ENCODE measurements around the gene FAM136A.
"Not testable (repeated sequence)": the region's sequence is repeated elsewhere in the genome, so short reads cannot be mapped to it uniquely, and the experiment has no call there.

FAM136A gene

DNA sequence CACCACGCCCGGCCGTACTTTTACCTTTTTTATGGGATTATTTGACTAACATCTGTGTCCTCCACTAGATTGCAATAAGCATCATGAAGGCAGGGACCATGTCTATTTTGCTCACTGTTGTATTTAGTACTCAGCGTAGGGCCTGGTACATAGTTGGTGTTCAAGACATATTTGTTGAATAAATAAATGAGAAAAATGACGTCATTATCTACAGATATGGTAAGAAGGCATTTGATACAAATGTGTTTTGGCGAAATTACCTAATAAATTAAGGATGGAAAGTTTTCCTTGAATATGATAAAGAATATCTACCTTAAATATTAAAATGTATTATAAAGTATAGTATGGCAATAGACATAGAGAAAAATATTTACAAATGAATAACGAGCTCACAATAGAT is 24.0 kb upstream of the FAM136A start:
- H3K4me1 ChIP-seq (ENCODE audit: control insufficient read depth, insufficient read depth, low read length): no peaks in the 10 kb centered on the region
- H3K4me3 ChIP-seq (ENCODE audit: low read length): no peak overlapping the region
- H3K9me3 ChIP-seq (ENCODE audit: control insufficient read depth, low read length): no peaks in the 10 kb centered on the region
- H3K36me3 ChIP-seq (ENCODE audit: control insufficient read depth, insufficient read depth, low read length, severe bottlenecking): no peaks in the 10 kb centered on the region
- no peak overlapping the region for H3K9ac ChIP-seq (ENCODE audit: low read length)
- H3K27me3 ChIP-seq (replicated peaks; ENCODE audit: control insufficient read depth, insufficient read depth, low read length): peaks cover 19% of the 10 kb centered on the region
- DNase-seq (ENCODE audit: low read depth): no peak

DNA sequence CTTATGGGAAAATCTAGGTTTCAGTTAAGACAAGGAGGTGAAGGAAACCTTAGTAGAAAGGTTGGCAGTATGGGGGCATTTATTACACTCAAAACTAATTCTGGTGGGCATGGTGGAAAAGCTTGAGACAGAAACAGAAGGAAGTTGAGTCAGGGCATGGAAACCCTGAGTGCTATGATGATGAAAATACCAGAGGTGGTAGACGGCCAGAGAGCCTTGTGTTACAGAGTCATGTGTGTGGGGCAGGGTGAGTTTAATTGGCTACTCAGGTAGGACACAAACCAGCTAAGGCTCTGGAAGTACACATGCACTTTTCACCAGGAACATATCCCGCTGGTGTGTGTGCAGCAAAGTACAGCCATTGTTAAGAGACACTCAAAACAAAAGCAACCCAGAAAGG is 20.7 kb upstream of the FAM136A start:
- Histone ChIP-seq H3K9me3 (ENCODE audit: control insufficient read depth, low read length) (no peaks in the 10 kb centered on the region), H3K4me1 (ENCODE audit: control insufficient read depth, insufficient read depth, low read length) (no peaks in the 10 kb centered on the region), H3K27me3 (replicated peaks; ENCODE audit: control insufficient read depth, insufficient read depth, low read length) (peaks cover 27% of the 10 kb centered on the region), H3K36me3 (ENCODE audit: control insufficient read depth, insufficient read depth, low read length, severe bottlenecking) (no peaks in the 10 kb centered on the region), H3K9ac (ENCODE audit: low read length) (no peak overlapping the region), H3K4me3 (ENCODE audit: low read length) (no peak overlapping the region)
- no peak for DNase-seq (ENCODE audit: low read depth)

DNA sequence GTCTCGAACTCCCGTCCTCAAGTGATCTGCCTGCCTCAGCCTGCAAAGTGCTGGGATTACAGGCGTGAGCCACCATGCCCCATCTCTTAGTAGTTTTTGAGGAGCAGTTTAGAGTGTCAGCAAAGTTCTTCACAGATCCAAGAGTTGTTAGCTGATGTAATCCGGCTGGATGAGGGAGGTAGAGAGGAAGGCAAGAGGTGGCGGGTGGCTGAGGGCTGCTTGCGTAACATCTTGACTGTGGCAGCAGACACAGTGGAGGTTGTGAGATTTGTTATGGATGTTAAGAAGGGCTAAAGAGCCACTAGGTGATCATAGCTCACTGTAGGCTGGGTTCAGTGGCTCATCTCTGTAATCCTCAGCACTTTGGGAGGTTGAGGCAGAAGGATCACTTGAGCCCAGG is 19.5 kb upstream of the FAM136A start:
- Histone ChIP-seq H3K9ac (ENCODE audit: low read length) (no peak overlapping the region), H3K4me1 (ENCODE audit: control insufficient read depth, insufficient read depth, low read length) (no peaks in the 10 kb centered on the region), H3K36me3 (ENCODE audit: control insufficient read depth, insufficient read depth, low read length, severe bottlenecking) (no peaks in the 10 kb centered on the region), H3K9me3 (ENCODE audit: control insufficient read depth, low read length) (no peaks in the 10 kb centered on the region), H3K4me3 (ENCODE audit: low read length) (no peak overlapping the region), H3K27me3 (replicated peaks; ENCODE audit: control insufficient read depth, insufficient read depth, low read length) (peaks cover 38% of the 10 kb centered on the region)
- peak; percentile 7 for DNase-seq (ENCODE audit: low read depth)

DNA sequence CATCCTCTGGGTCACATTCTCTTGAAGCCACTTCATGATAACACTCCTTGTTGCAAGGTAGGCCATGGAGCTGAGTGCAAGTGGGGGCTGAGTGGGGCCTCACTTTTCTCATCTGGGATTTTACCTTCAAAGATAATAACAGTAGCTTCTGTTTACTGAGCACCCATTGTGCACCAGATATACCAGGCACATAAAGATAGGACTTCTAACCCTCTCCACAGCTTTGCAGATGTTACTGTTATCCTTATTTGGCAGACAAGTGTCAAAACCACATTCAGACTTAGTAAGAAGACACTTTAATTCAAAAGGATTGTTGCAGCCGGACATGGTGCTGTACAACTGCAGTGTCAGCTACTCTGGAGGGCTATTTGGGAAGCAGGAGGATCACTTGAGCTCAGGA is 12.8 kb upstream of the FAM136A start:
- H3K9ac ChIP-seq (ENCODE audit: low read length): no peak overlapping the region
- H3K36me3 ChIP-seq (ENCODE audit: control insufficient read depth, insufficient read depth, low read length, severe bottlenecking): no peaks in the 10 kb centered on the region
- DNase-seq (ENCODE audit: low read depth): no peak
- no peaks in the 10 kb centered on the region for H3K4me1 ChIP-seq (ENCODE audit: control insufficient read depth, insufficient read depth, low read length)
- H3K4me3 ChIP-seq (ENCODE audit: low read length): no peak overlapping the region
- H3K27me3 ChIP-seq (replicated peaks; ENCODE audit: control insufficient read depth, insufficient read depth, low read length): peaks cover 39% of the 10 kb centered on the region
- peaks cover 4% of the 10 kb centered on the region for H3K9me3 ChIP-seq (ENCODE audit: control insufficient read depth, low read length)

DNA sequence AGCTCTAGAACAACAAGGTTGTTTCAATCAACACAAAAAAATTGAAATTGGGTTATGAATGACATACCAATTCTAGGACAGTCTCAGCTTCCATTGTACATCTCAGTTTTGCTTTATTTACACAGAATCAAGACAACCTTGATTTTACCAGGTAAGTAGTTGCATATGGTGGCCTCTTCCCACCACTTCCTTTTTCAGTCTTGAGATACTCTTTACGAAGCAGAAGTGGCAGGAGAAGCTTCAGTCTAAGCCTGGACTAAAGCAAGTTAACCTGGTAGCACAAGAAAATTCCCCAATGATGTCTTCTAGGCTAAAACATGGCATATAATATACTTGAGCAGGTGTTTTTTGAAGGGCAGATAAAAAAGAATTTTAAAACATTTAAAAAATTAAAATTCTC is 10.7 kb upstream of the FAM136A start:
- no peak overlapping the region for H3K4me3 ChIP-seq (ENCODE audit: low read length)
- H3K36me3 ChIP-seq (ENCODE audit: control insufficient read depth, insufficient read depth, low read length, severe bottlenecking): no peaks in the 10 kb centered on the region
- no peaks in the 10 kb centered on the region for H3K4me1 ChIP-seq (ENCODE audit: control insufficient read depth, insufficient read depth, low read length)
- H3K27me3 ChIP-seq (replicated peaks; ENCODE audit: control insufficient read depth, insufficient read depth, low read length): peaks cover 24% of the 10 kb centered on the region
- no peak overlapping the region for H3K9ac ChIP-seq (ENCODE audit: low read length)
- H3K9me3 ChIP-seq (ENCODE audit: control insufficient read depth, low read length): peaks cover 4% of the 10 kb centered on the region
- no peak for DNase-seq (ENCODE audit: low read depth)

DNA sequence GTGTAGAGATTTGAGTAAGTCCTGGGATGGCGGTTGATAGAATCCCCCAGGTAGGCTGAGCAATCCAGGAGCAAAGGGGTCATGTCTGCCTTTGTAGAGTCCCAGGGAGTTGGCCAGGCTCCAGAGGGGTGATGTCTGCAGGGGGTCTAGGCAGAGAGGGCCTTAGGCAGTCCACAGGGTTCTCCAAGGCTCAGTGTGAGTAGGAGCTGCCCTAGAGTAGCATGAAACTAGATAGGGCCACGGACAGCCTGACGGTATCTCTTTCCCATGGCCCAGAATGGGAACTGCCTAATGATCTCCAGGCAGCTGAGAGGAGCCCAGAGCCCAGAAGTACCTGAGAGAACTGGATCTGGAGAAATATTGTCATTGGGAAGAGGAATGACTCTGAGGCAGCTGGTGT is 9.0 kb upstream of the FAM136A start:
- no peaks in the 10 kb centered on the region for H3K4me1 ChIP-seq (ENCODE audit: control insufficient read depth, insufficient read depth, low read length)
- H3K27me3 ChIP-seq (replicated peaks; ENCODE audit: control insufficient read depth, insufficient read depth, low read length): peaks cover 11% of the 10 kb centered on the region
- H3K9ac ChIP-seq (ENCODE audit: low read length): no peak overlapping the region
- no peak for DNase-seq (ENCODE audit: low read depth)
- H3K9me3 ChIP-seq (ENCODE audit: control insufficient read depth, low read length): peaks cover under 1% of the 10 kb centered on the region
- H3K4me3 ChIP-seq (ENCODE audit: low read length): no peak overlapping the region
- H3K36me3 ChIP-seq (ENCODE audit: control insufficient read depth, insufficient read depth, low read length, severe bottlenecking): no peaks in the 10 kb centered on the region

DNA sequence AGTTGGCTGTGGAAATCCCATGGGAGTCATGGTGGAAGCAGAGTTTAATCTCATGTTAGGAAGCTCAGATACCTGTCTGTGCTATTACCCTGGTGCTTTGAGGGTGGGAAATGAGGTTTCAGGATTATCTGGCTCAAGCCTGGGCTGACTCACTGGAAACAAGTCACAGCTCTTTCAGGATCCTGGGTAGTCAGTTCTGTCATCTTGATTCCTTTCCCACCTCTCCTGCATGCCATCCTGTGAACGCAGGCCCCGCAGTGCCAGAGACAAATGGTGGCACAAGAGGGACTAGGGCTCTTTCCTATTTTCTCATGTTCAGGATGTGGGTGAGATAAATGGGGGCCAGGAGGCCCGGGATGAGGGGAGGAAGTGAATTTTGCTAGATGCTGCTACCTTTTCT is 3.7 kb upstream of the FAM136A start:
- H3K27me3 ChIP-seq (replicated peaks; ENCODE audit: control insufficient read depth, insufficient read depth, low read length): peaks cover 4% of the 10 kb centered on the region
- H3K9ac ChIP-seq (ENCODE audit: low read length): no peak overlapping the region
- DNase-seq (ENCODE audit: low read depth): no peak
- H3K9me3 ChIP-seq (ENCODE audit: control insufficient read depth, low read length): no peaks in the 10 kb centered on the region
- H3K4me3 ChIP-seq (ENCODE audit: low read length): no peak overlapping the region
- H3K4me1 ChIP-seq (ENCODE audit: control insufficient read depth, insufficient read depth, low read length): peaks cover 5% of the 10 kb centered on the region
- no peaks in the 10 kb centered on the region for H3K36me3 ChIP-seq (ENCODE audit: control insufficient read depth, insufficient read depth, low read length, severe bottlenecking)

DNA sequence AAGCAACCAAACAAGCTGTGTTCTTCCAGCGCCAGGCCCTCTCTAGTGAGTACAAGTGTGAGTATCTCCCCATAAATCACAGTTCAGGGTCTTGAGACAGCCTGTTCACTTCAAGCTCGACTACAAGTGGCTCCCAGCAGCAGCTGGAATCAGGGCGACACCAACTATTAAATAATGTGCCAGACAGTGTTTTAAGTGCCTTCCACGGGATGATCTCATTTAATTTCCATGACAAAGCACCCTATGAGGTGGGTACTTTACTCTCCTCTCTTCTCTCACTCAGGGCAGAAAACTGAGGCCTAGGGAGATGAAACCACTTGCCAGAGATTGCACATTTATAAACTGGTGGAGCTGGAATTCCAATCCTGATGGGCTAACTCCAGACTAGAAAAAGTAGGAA is 2.6 kb upstream of the FAM136A start:
- Histone ChIP-seq H3K27me3 (replicated peaks; ENCODE audit: control insufficient read depth, insufficient read depth, low read length) (no peaks in the 10 kb centered on the region), H3K4me3 (ENCODE audit: low read length) (no peak overlapping the region), H3K9ac (ENCODE audit: low read length) (no peak overlapping the region), H3K9me3 (ENCODE audit: control insufficient read depth, low read length) (no peaks in the 10 kb centered on the region), H3K4me1 (ENCODE audit: control insufficient read depth, insufficient read depth, low read length) (peaks cover 5% of the 10 kb centered on the region), H3K36me3 (ENCODE audit: control insufficient read depth, insufficient read depth, low read length, severe bottlenecking) (no peaks in the 10 kb centered on the region)
- no peak for DNase-seq (ENCODE audit: low read depth)

DNA sequence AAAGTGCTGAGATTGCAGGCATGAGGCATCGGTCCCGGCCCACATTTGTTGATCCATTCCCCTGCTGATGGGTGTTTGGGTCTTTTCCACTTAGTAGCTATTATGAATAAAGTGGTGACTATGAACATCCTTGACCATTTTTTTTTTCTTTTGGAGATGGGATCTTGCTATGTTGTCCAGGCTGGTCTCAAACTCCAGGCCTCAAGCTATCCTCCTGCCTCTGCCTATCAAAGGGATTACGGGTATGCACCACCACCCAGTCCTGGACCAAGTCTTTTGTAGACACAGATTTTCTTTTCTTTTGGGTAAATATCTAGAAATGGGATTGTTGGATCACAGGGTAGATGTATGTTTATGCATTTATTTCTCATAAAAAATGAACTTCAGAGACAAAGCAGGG is 1.3 kb upstream of the FAM136A start:
- peaks cover 12% of the 10 kb centered on the region for H3K36me3 ChIP-seq (ENCODE audit: control insufficient read depth, insufficient read depth, low read length, severe bottlenecking)
- peaks cover 5% of the 10 kb centered on the region for H3K4me1 ChIP-seq (ENCODE audit: control insufficient read depth, insufficient read depth, low read length)
- no peaks in the 10 kb centered on the region for H3K9me3 ChIP-seq (ENCODE audit: control insufficient read depth, low read length)
- H3K4me3 ChIP-seq (ENCODE audit: low read length): no peak overlapping the region
- no peak overlapping the region for H3K9ac ChIP-seq (ENCODE audit: low read length)
- no peak for DNase-seq (ENCODE audit: low read depth)
- H3K27me3 ChIP-seq (replicated peaks; ENCODE audit: control insufficient read depth, insufficient read depth, low read length): no peaks in the 10 kb centered on the region

DNA sequence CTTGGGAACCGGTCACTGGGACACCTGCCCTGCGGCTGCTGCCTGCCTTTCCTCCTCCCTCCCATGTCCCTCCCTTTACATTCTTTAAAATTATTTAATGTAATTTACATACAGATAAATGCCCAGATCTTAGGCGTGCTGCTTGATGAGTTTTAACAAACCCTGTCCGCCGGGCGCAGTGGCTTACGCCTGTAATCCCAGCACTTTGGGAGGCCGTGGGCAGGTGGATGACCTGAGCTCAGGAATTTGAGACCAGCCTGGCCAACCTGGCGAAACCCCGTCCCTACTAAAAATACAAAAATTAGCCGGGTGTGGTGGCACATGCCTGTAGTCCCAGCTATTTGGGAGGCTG is 304 bp upstream of the FAM136A start:
- H3K36me3 ChIP-seq (ENCODE audit: control insufficient read depth, insufficient read depth, low read length, severe bottlenecking): peaks cover 12% of the 10 kb centered on the region
- H3K4me3 ChIP-seq (ENCODE audit: low read length): peak overlapping the region; percentile 95
- not testable (repeated sequence) for H3K9me3 ChIP-seq (ENCODE audit: control insufficient read depth, low read length); DNase-seq (ENCODE audit: low read depth); H3K4me1 ChIP-seq (ENCODE audit: control insufficient read depth, insufficient read depth, low read length); H3K27me3 ChIP-seq (replicated peaks; ENCODE audit: control insufficient read depth, insufficient read depth, low read length)
- peak overlapping the region; percentile 96 for H3K9ac ChIP-seq (ENCODE audit: low read length)

DNA sequence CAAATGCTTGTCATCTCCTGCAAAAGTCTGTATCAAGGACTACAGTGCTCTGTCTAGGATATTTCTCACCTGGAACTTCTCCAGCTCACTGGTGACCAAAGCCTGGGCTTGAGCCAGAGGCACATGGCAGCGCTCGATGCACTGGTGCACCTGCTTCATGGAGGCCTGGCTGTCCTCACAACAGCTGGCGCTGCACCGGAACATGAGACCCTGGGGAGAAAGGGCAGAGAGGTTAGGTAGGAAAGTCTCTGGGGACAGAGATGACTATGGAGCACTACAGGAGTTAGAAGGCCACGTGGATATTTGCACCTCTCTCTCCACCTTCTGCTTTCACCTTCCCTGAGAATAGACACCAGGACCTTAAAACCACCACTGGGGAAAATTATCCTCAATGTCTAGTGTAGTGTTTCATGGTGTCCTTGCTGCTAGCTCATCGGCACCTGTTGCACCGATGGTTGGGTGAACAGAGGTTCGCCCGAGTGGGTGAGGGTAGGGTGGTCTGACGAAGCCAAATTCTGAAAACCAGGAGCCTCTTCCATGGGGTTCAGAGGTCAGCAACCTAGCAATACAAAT is 1.0 kb downstream of the FAM136A start:
- no peak for DNase-seq (ENCODE audit: low read depth)
- Histone ChIP-seq H3K4me3 (ENCODE audit: low read length) (peak overlapping the region; percentile 95), H3K9ac (ENCODE audit: low read length) (peak overlapping the region; percentile 96), H3K4me1 (ENCODE audit: control insufficient read depth, insufficient read depth, low read length) (peaks cover 5% of the 10 kb centered on the region), H3K36me3 (ENCODE audit: control insufficient read depth, insufficient read depth, low read length, severe bottlenecking) (peaks cover 18% of the 10 kb centered on the region), H3K27me3 (replicated peaks; ENCODE audit: control insufficient read depth, insufficient read depth, low read length) (no peaks in the 10 kb centered on the region), H3K9me3 (ENCODE audit: control insufficient read depth, low read length) (no peaks in the 10 kb centered on the region)

DNA sequence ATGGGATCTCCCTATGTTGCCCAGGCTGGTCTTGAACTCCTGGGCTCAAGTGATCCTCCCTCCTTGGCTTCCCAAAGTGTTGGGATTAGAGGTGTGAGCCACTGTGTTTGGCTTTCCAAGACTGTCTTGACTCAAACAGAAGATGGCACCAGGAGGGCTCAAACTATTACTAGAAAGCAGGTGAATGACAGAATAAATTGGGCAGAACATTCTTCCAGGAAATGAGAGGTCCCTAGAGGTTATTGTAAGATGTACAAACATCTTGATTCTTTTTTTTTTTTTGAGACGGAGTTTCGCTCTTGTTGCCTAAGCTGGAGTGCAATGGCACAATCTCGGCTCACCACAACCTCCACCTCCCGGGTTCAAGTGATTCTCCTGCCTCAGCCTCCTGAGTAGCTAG is 4.0 kb downstream of the FAM136A start:
- not testable (repeated sequence) for H3K4me3 ChIP-seq (ENCODE audit: low read length); DNase-seq (ENCODE audit: low read depth); H3K27me3 ChIP-seq (replicated peaks; ENCODE audit: control insufficient read depth, insufficient read depth, low read length); H3K4me1 ChIP-seq (ENCODE audit: control insufficient read depth, insufficient read depth, low read length); H3K9me3 ChIP-seq (ENCODE audit: control insufficient read depth, low read length); H3K9ac ChIP-seq (ENCODE audit: low read length)
- H3K36me3 ChIP-seq (ENCODE audit: control insufficient read depth, insufficient read depth, low read length, severe bottlenecking): peaks cover 18% of the 10 kb centered on the region

Data from adipocyte (in vitro differentiated cells).